ENCODE results near the gene PKNOX2. TPM values are rescaled to one million over a fixed set of nuclear protein-coding genes. Genes with fewer than 3 reads are reported as not detected.
A peak's percentile ranks its signal among the peaks of the same experiment; 100 is the strongest.

The PKNOX2 gene
- total RNA-seq, 1 donor = under 0.01 TPM

DNA sequence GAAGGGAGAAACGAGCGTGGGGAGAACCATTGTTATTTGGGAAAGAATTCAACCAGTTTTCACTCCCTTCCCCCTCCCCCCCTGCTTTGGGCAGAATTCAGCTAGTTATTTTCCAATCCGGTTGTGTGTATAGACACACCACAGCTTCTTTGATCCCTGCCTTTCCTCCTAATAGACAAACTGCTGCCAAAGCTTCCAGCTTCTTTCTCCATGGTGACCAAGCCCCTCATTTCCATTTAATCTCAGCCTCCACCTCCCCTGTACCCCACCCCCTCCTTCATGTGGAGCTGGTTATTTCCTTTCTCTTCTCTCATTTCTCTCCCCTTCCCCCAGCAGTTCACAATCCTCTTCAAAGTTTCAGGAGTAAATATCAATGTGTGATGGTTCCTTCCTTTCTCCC is 24.8 kb upstream of the PKNOX2 start:
- Histone ChIP-seq H3K27ac (ENCODE audit: low read depth, low read length) (no peak overlapping the region), H4K20me1 (ENCODE audit: insufficient read depth, low read length) (no peaks in the 10 kb centered on the region), H3K4me3 (ENCODE audit: insufficient read depth, low read length) (no peak overlapping the region), H3K79me2 (ENCODE audit: insufficient read depth, low read length) (no peaks in the 10 kb centered on the region), H2AFZ (ENCODE audit: low read length) (no peak overlapping the region), H3K4me2 (ENCODE audit: insufficient read depth, low read length) (no peak overlapping the region), H3K27me3 (ENCODE audit: insufficient read depth, low read length) (peaks cover 17% of the 10 kb centered on the region), H3K9me3 (ENCODE audit: low read depth, low read length) (no peaks in the 10 kb centered on the region), H3K4me1 (ENCODE audit: insufficient read depth, low read length) (no peaks in the 10 kb centered on the region), H3K36me3 (ENCODE audit: insufficient read depth, low read length) (no peaks in the 10 kb centered on the region)
- no peak for DNase-seq (ENCODE audit: insufficient read length, low spot score, missing footprints)
- TF ChIP-seq, protein P1, sequence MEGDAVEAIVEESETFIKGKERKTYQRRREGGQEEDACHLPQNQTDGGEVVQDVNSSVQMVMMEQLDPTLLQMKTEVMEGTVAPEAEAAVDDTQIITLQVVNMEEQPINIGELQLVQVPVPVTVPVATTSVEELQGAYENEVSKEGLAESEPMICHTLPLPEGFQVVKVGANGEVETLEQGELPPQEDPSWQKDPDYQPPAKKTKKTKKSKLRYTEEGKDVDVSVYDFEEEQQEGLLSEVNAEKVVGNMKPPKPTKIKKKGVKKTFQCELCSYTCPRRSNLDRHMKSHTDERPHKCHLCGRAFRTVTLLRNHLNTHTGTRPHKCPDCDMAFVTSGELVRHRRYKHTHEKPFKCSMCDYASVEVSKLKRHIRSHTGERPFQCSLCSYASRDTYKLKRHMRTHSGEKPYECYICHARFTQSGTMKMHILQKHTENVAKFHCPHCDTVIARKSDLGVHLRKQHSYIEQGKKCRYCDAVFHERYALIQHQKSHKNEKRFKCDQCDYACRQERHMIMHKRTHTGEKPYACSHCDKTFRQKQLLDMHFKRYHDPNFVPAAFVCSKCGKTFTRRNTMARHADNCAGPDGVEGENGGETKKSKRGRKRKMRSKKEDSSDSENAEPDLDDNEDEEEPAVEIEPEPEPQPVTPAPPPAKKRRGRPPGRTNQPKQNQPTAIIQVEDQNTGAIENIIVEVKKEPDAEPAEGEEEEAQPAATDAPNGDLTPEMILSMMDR (IDR thresholded peaks at IDR 0.05; ENCODE audit: extremely low read depth, low read depth, low read length) = no peak

DNA sequence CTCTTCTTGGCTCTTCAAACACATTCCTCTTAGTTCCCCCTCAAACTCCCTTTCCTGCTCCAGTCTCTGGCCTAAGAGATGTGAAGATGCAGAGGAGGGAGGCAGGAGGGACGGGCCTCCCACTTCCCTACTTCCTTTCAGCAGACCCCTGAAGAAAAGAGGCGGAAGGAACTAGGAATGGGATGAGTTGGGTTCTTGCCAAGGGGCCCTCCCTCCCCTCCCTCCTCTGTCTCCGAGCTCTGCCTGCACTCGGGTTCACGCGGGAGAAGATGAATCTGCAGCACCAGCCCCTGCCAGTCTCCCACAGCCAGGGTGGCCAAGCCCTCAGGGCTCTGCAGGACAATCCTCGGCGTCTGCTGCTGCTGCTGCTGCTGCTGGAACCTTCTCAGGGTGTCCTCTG is 24.3 kb upstream of the PKNOX2 start:
- H3K27me3 ChIP-seq (ENCODE audit: insufficient read depth, low read length) = peaks cover 13% of the 10 kb centered on the region
- TF ChIP-seq, protein P1 (IDR thresholded peaks at IDR 0.05; ENCODE audit: extremely low read depth, low read depth, low read length) = no peak
- no peak overlapping the region for H2AFZ ChIP-seq (ENCODE audit: low read length)
- no peak overlapping the region for H3K27ac ChIP-seq (ENCODE audit: low read depth, low read length)
- H3K4me3 ChIP-seq (ENCODE audit: insufficient read depth, low read length) = no peak overlapping the region
- no peak overlapping the region for H3K4me2 ChIP-seq (ENCODE audit: insufficient read depth, low read length)
- H3K36me3 ChIP-seq (ENCODE audit: insufficient read depth, low read length) = no peaks in the 10 kb centered on the region
- no peaks in the 10 kb centered on the region for H3K9me3 ChIP-seq (ENCODE audit: low read depth, low read length)
- no peaks in the 10 kb centered on the region for H4K20me1 ChIP-seq (ENCODE audit: insufficient read depth, low read length)
- DNase-seq (ENCODE audit: insufficient read length, low spot score, missing footprints) = no peak
- no peaks in the 10 kb centered on the region for H3K4me1 ChIP-seq (ENCODE audit: insufficient read depth, low read length)
- no peaks in the 10 kb centered on the region for H3K79me2 ChIP-seq (ENCODE audit: insufficient read depth, low read length)

DNA sequence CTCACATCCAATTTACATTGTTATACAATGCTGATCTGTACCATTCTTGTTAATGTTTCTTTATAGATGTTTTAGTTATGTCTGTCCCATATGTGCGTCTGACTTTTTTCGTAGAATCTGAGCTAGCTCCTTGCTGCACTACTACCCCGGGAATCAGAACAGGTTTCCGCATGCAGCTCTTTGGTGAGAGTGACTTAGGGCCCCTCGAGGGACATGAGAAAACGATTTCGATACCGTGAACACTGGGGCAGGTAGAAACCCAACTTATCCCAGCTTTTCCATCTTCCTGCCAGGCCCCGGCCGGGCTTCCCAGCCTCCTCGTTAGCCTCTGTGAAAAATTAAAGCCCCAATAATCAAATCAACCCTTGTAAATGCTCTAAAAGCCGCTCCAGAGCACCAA is 23.4 kb upstream of the PKNOX2 start:
- H3K4me1 ChIP-seq (ENCODE audit: insufficient read depth, low read length) = no peaks in the 10 kb centered on the region
- TF ChIP-seq, protein P1 (IDR thresholded peaks at IDR 0.05; ENCODE audit: extremely low read depth, low read depth, low read length) = no peak

DNA sequence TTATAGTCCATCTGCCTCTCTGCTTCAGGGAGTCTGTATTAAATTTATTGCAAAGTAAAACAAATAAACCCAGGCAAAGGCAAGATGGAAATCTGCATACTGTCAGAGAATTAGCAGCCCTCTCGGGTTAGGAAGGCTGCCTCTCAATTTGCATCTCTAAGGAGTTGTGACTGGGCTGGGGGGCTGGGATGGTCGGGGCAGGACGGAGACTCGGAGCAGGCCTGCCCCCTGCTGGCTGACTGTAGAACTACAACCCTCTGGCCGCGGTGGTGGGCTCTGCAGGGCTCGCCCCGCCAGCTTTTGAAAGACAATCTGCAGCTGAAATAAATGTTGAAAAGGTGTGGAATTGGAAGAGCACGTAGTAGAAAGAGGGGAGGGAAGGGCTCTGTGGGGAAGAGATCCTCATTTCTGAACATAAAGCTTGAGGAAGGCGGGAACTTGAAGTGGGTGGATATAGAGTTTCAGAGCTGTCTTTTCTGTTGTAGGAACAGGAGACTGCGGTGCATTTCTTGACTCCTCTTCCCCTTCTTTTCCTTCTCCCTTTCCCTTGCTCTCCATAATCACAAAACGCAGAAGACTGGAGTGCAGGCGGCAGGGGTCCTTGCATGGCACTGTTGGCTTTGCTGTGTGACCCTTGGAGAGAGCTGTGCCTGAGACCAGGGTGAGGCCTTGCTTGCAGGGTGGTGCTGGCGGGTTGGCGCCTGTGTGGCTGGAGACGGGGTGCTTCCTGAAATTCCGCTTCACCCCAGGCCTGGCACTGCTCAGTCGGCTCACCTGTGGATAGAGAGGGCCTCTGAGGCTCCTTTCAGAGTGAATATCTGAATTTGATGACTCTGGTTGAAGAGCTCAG is 22.6 kb upstream of the PKNOX2 start:
- Histone ChIP-seq H3K27me3 (ENCODE audit: insufficient read depth, low read length) (peaks cover 10% of the 10 kb centered on the region), H4K20me1 (ENCODE audit: insufficient read depth, low read length) (no peaks in the 10 kb centered on the region), H3K27ac (ENCODE audit: low read depth, low read length) (no peak overlapping the region), H3K4me3 (ENCODE audit: insufficient read depth, low read length) (no peak overlapping the region), H3K4me1 (ENCODE audit: insufficient read depth, low read length) (no peaks in the 10 kb centered on the region), H3K36me3 (ENCODE audit: insufficient read depth, low read length) (no peaks in the 10 kb centered on the region), H3K9me3 (ENCODE audit: low read depth, low read length) (no peaks in the 10 kb centered on the region), H3K79me2 (ENCODE audit: insufficient read depth, low read length) (no peaks in the 10 kb centered on the region), H3K4me2 (ENCODE audit: insufficient read depth, low read length) (peak overlapping the region; percentile 56), H2AFZ (ENCODE audit: low read length) (peak overlapping the region; percentile 36)
- DNase-seq (ENCODE audit: insufficient read length, low spot score, missing footprints) = peak; percentile 83
- TF ChIP-seq, protein P1 (IDR thresholded peaks at IDR 0.05; ENCODE audit: extremely low read depth, low read depth, low read length) = peak; percentile 88

More for the DNA sequence above, 23.4 kb upstream of the PKNOX2 start:
- H3K4me3 ChIP-seq (ENCODE audit: insufficient read depth, low read length) = no peak overlapping the region
- no peak for DNase-seq (ENCODE audit: insufficient read length, low spot score, missing footprints)
- no peak overlapping the region for H3K4me2 ChIP-seq (ENCODE audit: insufficient read depth, low read length)
- no peak overlapping the region for H2AFZ ChIP-seq (ENCODE audit: low read length)
- H3K36me3 ChIP-seq (ENCODE audit: insufficient read depth, low read length) = no peaks in the 10 kb centered on the region
- no peak overlapping the region for H3K27ac ChIP-seq (ENCODE audit: low read depth, low read length)
- no peaks in the 10 kb centered on the region for H3K79me2 ChIP-seq (ENCODE audit: insufficient read depth, low read length)
- peaks cover 9% of the 10 kb centered on the region for H3K27me3 ChIP-seq (ENCODE audit: insufficient read depth, low read length)
- no peaks in the 10 kb centered on the region for H3K9me3 ChIP-seq (ENCODE audit: low read depth, low read length)
- H4K20me1 ChIP-seq (ENCODE audit: insufficient read depth, low read length) = no peaks in the 10 kb centered on the region

Data from osteoblast (primary cell).